Tibial artery (tissue), 4 donors: Measurements from ENCODE around the gene CASKIN2.

Experiments
- DNase-seq, 2 donors: peaks; one replicate each; pipeline ENCODE4 v3.0.0-alpha.2; 2019
- H3K27ac ChIP-seq, 2 donors: fragments of 200-600 bp; sonication (generic) in 1 of 2; 1 replicate in 1 of 2; 2 replicates in 1 of 2; pipeline ENCODE4 v1.5.1; 2018 to 2019; ENCODE audit warnings: mild to moderate bottlenecking in 1 of 2
- H3K27me3 ChIP-seq, 2 donors: fragments of 200-600 bp; sonication (generic) in 1 of 2; one replicate each; pipeline versions ENCODE4 v1.5.1 to v1.6.0; 2016 to 2019
- H3K36me3 ChIP-seq, 3 donors: fragments of 200-600 bp; sonication (generic) in 2 of 3; one replicate each; pipeline ENCODE4 v1.5.1; 2016 to 2019; ENCODE audit warnings: mild to moderate bottlenecking in 2 of 3
- H3K4me1 ChIP-seq, 4 donors: fragments of 200-600 bp; sonication (generic) in 2 of 4; 1 replicate in 3 of 4; 2 replicates in 1 of 4; pipeline ENCODE4 v1.5.1; 2016 to 2019
- H3K4me3 ChIP-seq, 2 donors: fragments of 200-600 bp; sonication (generic) in 1 of 2; 1 replicate in 1 of 2; 2 replicates in 1 of 2; pipeline ENCODE4 v1.5.1; 2018 to 2019; ENCODE audit warnings: mild to moderate bottlenecking in 2 of 2
- H3K9me3 ChIP-seq, 3 donors: fragments of 200-600 bp; sonication (generic) in 1 of 3; one replicate each; pipeline ENCODE4 v1.5.1; 2016 to 2019
- CTCF ChIP-seq, 2 experiments: fragments of 200-600 bp in 1 of 2; fragments of 450-650 bp in 1 of 2; IDR thresholded peaks; one replicate each; pipeline ENCODE4 v1.5.1; 2017 to 2019; ENCODE audit warnings: antibody characterized with exemption in 2 of 2, mild to moderate bottlenecking in 1 of 2, moderate library complexity in 1 of 2
- intact Hi-C: fragments of 100-400 bp; cut with DNase I; formaldehyde crosslinking; loops from one replicate; pipeline ENCODE4 v1.15.0; 2023; ENCODE audit warnings: low total_unique reads

The CASKIN2 gene

GRCh38 chr17:75498726-75499213 is 16.6 kb downstream of the CASKIN2 start:
- Histone ChIP-seq H3K4me3 (no peak overlapping the region), H3K4me1 (peaks cover 0 to 33% (median 11%) of the 10 kb centered on the region in 4 donors), H3K36me3 (peaks cover 31 to 98% (median 81%) of the 10 kb centered on the region in 3 donors), H3K27ac (no peak overlapping the region), H3K9me3 (no peaks in the 10 kb centered on the region), H3K27me3 (no peaks in the 10 kb centered on the region)
- no peak for DNase-seq
- no peak for TF ChIP-seq CTCF (IDR thresholded peaks at IDR 0.05)
- intact Hi-C loops: no loop called here

- Histone ChIP-seq H3K4me1 (peaks cover 0 to 33% (median 11%) of the 10 kb centered on the region in 4 donors), H3K36me3 (peaks cover 37 to 98% (median 81%) of the 10 kb centered on the region in 3 donors), H3K27me3 (no peaks in the 10 kb centered on the region), H3K27ac (no peak overlapping the region), H3K9me3 (no peaks in the 10 kb centered on the region), H3K4me3 (no peak overlapping the region)
- TF ChIP-seq CTCF (IDR thresholded peaks at IDR 0.05): no peak
- intact Hi-C loops: no loop called here
- no peak for DNase-seq
Observed at GRCh38 chr17:75498039-75498725, 17.2 kb downstream of the CASKIN2 start.

- Histone ChIP-seq H3K4me3 (no peak overlapping the region), H3K27me3 (no peaks in the 10 kb centered on the region), H3K27ac (no peak overlapping the region), H3K4me1 (peaks cover 0 to 19% (median 0%) of the 10 kb centered on the region in 4 donors), H3K9me3 (no peaks in the 10 kb centered on the region), H3K36me3 (peaks cover 45 to 100% (median 92%) of the 10 kb centered on the region in 3 donors)
- intact Hi-C loops: no loop called here
- no peak for TF ChIP-seq CTCF (IDR thresholded peaks at IDR 0.05)
- DNase-seq: no peak
Observed at GRCh38 chr17:75496005-75496404, 19.3 kb downstream of the CASKIN2 start.

GRCh38 chr17:75494326-75494877 is 20.9 kb downstream of the CASKIN2 start:
- Histone ChIP-seq H3K27ac (no peak overlapping the region), H3K4me3 (no peak overlapping the region), H3K27me3 (no peaks in the 10 kb centered on the region), H3K9me3 (no peaks in the 10 kb centered on the region), H3K4me1 (peaks cover 0 to 18% (median 0%) of the 10 kb centered on the region in 4 donors), H3K36me3 (peaks cover 38 to 100% (median 83%) of the 10 kb centered on the region in 3 donors)
- intact Hi-C loops: no loop called here
- DNase-seq: no peak
- TF ChIP-seq CTCF (IDR thresholded peaks at IDR 0.05): no peak

- no peak for TF ChIP-seq CTCF (IDR thresholded peaks at IDR 0.05)
- Histone ChIP-seq H3K9me3 (no peaks in the 10 kb centered on the region), H3K4me1 (peaks cover 0 to 10% (median 0%) of the 10 kb centered on the region in 4 donors), H3K27ac (no peak overlapping the region), H3K36me3 (peaks cover 37 to 100% (median 78%) of the 10 kb centered on the region in 3 donors), H3K27me3 (no peaks in the 10 kb centered on the region), H3K4me3 (no peak overlapping the region)
- intact Hi-C loops: no loop called here
- DNase-seq: no peak
Observed at GRCh38 chr17:75493476-75494129, 21.7 kb downstream of the CASKIN2 start.
